OCI-LY3 (cell line): Measurements from ENCODE around the gene SLC19A1.
"Not testable (repeated sequence)": the region's sequence is repeated elsewhere in the genome, so short reads cannot be mapped to it uniquely, and the experiment has no call there.

ENCODE experiments used
- H2AFZ ChIP-seq: fragments of 200-600, 300-600 bp; shearing (Covaris generic); 2 replicates; pipeline ENCODE4 v1.6.0; 2014; ENCODE audit warnings: antibody characterized with exemption, low read depth, low read length
- H3K27ac ChIP-seq: fragments of 200-600, 300-600 bp; sonication (generic); 2 replicates; pipeline ENCODE4 v1.5.1; 2014; ENCODE audit warnings: mild to moderate bottlenecking, low read length, moderate library complexity, mixed read lengths
- H3K27me3 ChIP-seq: fragments of 200-600, 300-600 bp; sonication (generic); 2 replicates; pipeline ENCODE4 v1.6.1; 2014; ENCODE audit warnings: low read depth, low read length, mixed read lengths
- H3K36me3 ChIP-seq: fragments of 200-600, 300-600 bp; sonication (generic); replicated peaks from 2 replicates; pipeline ENCODE3; 2014; ENCODE audit warnings: low read depth, low read length, mixed read lengths
- H3K4me1 ChIP-seq: fragments of 300-600, 200-600 bp; sonication (generic); 2 replicates; pipeline ENCODE4 v1.6.1; 2014; ENCODE audit warnings: low read length, mixed read lengths
- H3K4me2 ChIP-seq: fragments of 200-600, 300-600 bp; sonication (generic); 2 replicates; pipeline ENCODE4 v1.6.1; 2014; ENCODE audit warnings: low read length, mixed read lengths
- H3K4me3 ChIP-seq: fragments of 300-600, 200-600 bp; sonication (generic); 2 replicates; pipeline ENCODE4 v1.5.1; 2014; ENCODE audit warnings: antibody characterized with exemption, mild to moderate bottlenecking, low read length, moderate library complexity
- H3K79me2 ChIP-seq: fragments of 300-600, 200-600 bp; shearing (Covaris generic); 2 replicates; pipeline ENCODE4 v1.6.1; 2014; ENCODE audit warnings: mild to moderate bottlenecking, low read length, mixed read lengths
- H3K9ac ChIP-seq: fragments of 300-600, 200-600 bp; shearing (Covaris generic); 2 replicates; pipeline ENCODE4 v1.6.0; 2014; ENCODE audit warnings: mild to moderate bottlenecking, low read length, moderate library complexity
- H3K9me3 ChIP-seq: fragments of 200-600, 300-600 bp; shearing (Covaris generic); 2 replicates; pipeline ENCODE4 v1.6.1; 2014; ENCODE audit warnings: low read length, mixed read lengths; ENCODE audit not compliant: insufficient read depth
- H4K20me1 ChIP-seq: fragments of 200-600, 300-600 bp; sonication (generic); 2 replicates; pipeline ENCODE4 v1.6.1; 2016; ENCODE audit warnings: low read length, mixed read lengths; ENCODE audit not compliant: insufficient read depth
- EZH2phosphoT487 ChIP-seq: fragments of 200-600 bp; shearing (Covaris generic); IDR thresholded peaks from 2 replicates; pipeline ENCODE4 v1.6.1; 2018; ENCODE audit warnings: antibody characterized with exemption, mixed run types, low read depth
- TF ChIP-seq, protein P1 (sequence below): fragments of 200-600, 300-600 bp; sonication (generic); IDR thresholded peaks from 2 replicates; pipeline ENCODE4 v1.5.1; 2014; ENCODE audit warnings: antibody characterized with exemption, low read length, low read depth

The SLC19A1 gene

DNA sequence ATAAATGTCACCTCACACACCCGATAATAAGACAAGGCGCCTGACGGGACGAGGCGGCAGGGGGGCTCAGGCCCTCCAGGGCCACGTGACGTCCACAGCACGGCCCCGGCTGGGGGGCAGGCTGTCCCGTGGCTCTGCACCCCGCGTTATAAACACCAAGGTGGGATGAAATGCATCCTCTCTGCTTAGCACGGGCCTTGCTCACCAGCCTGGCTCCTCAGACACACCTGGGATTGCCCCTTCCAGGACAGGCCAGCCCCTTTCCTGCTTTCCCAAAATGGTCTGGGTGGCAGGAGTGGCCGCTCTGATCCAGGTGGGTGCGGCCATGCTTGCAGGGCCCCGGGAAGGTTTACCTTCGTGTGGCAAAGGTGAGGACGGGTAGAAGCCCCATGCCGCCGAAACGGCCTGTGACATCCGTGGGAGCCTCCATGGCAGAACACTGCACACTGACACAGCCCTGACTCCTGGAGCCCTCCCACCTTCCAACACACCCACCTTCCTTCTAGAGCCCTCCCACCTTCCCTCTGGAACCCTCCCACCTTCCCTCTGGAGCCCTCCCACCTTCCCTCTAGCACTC lies 35.9 kb downstream of the SLC19A1 start:
- no peak overlapping the region for H3K27ac ChIP-seq
- no peaks in the 10 kb centered on the region for H3K79me2 ChIP-seq
- no peak overlapping the region for H3K4me3 ChIP-seq
- TF ChIP-seq, protein P1, sequence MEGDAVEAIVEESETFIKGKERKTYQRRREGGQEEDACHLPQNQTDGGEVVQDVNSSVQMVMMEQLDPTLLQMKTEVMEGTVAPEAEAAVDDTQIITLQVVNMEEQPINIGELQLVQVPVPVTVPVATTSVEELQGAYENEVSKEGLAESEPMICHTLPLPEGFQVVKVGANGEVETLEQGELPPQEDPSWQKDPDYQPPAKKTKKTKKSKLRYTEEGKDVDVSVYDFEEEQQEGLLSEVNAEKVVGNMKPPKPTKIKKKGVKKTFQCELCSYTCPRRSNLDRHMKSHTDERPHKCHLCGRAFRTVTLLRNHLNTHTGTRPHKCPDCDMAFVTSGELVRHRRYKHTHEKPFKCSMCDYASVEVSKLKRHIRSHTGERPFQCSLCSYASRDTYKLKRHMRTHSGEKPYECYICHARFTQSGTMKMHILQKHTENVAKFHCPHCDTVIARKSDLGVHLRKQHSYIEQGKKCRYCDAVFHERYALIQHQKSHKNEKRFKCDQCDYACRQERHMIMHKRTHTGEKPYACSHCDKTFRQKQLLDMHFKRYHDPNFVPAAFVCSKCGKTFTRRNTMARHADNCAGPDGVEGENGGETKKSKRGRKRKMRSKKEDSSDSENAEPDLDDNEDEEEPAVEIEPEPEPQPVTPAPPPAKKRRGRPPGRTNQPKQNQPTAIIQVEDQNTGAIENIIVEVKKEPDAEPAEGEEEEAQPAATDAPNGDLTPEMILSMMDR: no peak
- no peak for TF ChIP-seq EZH2phosphoT487
- no peaks in the 10 kb centered on the region for H3K4me1 ChIP-seq
- no peaks in the 10 kb centered on the region for H3K36me3 ChIP-seq
- no peaks in the 10 kb centered on the region for H3K27me3 ChIP-seq
- H3K9me3 ChIP-seq: no peaks in the 10 kb centered on the region
- no peak overlapping the region for H2AFZ ChIP-seq
- no peaks in the 10 kb centered on the region for H4K20me1 ChIP-seq
- H3K9ac ChIP-seq: no peak overlapping the region
- no peak overlapping the region for H3K4me2 ChIP-seq

DNA sequence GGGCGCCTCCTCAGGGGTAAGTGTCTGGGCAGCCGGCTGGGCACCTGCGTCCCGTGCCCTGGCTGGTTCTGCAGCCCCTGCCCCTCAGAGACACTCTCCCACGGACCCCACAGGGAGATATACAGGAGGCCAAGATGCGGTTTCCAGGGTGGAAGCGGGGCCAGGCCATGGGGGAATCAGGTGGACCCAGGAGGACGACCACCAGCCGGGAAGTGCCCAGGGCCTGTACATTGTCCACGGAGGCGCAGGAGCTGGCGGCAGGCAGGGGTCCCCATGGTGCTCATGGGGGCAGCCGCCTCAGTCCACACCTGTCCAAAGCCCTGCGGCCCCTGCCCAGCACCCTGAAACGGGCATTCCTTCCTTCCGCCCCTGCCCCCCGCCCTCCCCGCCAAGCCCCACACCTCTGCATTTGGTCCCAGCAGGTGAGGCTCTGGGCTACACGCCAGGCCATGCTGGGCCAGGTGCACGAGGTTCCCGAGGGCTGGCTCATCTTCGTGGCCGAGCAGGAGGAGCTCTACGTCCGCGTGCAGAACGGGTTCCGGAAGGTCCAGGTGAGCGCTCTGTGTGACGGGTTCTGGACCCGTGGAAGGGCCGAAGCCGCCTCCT lies 36.7 kb downstream of the SLC19A1 start:
- Histone ChIP-seq H3K79me2 (no peaks in the 10 kb centered on the region), H3K27me3 (no peaks in the 10 kb centered on the region), H3K4me2 (no peak overlapping the region), H3K4me3 (no peak overlapping the region), H3K9ac (no peak overlapping the region), H3K27ac (no peak overlapping the region), H3K4me1 (no peaks in the 10 kb centered on the region), H2AFZ (no peak overlapping the region), H3K9me3 (no peaks in the 10 kb centered on the region), H4K20me1 (no peaks in the 10 kb centered on the region), H3K36me3 (no peaks in the 10 kb centered on the region)
- TF ChIP-seq EZH2phosphoT487: no peak
- TF ChIP-seq, protein P1: no peak

DNA sequence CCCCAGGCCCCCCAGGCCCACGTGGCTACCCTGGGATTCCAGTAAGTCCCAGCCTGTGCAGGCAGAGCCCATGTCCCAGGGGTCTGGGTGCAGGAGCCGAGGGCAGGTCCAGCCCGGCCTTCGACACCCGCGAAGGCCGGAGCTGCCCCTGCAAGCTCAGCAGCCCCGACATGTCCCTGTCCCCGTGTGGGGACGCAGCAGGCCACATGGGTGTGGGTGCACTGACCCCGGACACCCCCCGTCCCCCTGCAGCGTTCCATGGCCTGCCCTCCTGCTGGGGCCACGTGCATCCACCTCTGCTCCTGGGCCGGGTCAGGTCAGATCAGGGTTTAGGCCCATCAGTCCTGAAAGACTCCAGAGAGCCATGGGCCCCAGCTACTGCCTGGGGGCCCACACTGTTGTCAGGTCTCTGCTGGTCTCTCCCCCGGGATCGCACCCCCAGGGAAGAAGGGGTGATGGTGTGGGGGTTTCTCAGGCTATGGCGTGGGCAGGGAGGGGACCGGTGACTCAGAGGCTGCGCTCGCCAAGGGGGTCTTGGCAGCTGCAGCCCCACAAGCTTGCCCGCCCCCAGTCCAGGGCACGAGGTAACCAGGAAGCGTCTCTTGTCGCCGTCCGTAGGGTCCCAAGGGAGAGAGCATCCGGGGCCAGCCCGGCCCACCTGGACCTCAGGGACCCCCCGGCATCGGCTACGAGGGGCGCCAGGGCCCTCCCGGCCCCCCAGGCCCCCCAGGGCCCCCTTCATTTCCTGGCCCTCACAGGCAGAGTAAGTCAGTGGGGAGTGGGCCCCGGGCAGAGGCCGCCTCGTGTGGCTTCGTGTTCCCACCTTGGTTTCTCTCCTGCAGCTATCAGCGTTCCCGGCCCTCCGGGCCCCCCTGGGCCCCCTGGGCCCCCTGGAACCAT lies 37.5 kb downstream of the SLC19A1 start:
- Histone ChIP-seq H2AFZ (no peak overlapping the region), H3K9ac (no peak overlapping the region), H3K27me3 (no peaks in the 10 kb centered on the region), H3K79me2 (no peaks in the 10 kb centered on the region), H3K36me3 (no peaks in the 10 kb centered on the region), H3K4me3 (no peak overlapping the region), H3K9me3 (no peaks in the 10 kb centered on the region), H3K4me2 (no peak overlapping the region), H4K20me1 (no peaks in the 10 kb centered on the region), H3K27ac (no peak overlapping the region), H3K4me1 (no peaks in the 10 kb centered on the region)
- TF ChIP-seq, protein P1: no peak
- no peak for TF ChIP-seq EZH2phosphoT487

DNA sequence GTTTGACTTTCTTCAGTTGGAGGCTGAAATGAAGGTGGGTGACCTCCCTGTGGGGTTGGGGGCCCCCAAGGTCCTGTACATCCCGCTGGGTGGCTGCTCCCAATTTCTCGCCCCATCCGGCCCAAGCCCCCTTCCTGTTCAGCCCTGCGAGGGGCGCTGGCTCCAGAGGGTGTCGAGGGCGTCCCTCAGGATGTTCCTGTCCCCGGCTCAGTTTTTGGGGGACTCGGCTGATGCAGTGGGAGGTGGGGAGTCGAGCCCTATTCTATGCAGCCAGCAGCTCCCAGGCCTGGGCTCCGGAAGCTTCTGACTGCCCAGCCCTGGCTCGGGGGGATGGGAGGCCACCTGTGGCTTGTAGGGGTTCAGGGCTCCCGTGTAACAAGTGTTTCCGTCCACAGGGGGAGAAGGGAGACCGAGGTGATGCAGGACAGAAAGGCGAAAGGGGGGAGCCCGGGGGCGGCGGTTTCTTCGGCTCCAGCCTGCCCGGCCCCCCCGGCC lies 38.2 kb downstream of the SLC19A1 start:
- Histone ChIP-seq H3K4me3 (no peak overlapping the region), H4K20me1 (no peaks in the 10 kb centered on the region), H3K36me3 (no peaks in the 10 kb centered on the region), H2AFZ (no peak overlapping the region), H3K4me2 (no peak overlapping the region), H3K4me1 (no peaks in the 10 kb centered on the region), H3K27ac (no peak overlapping the region), H3K9ac (no peak overlapping the region), H3K79me2 (no peaks in the 10 kb centered on the region), H3K9me3 (no peaks in the 10 kb centered on the region), H3K27me3 (no peaks in the 10 kb centered on the region)
- TF ChIP-seq, protein P1: no peak
- TF ChIP-seq EZH2phosphoT487: no peak

DNA sequence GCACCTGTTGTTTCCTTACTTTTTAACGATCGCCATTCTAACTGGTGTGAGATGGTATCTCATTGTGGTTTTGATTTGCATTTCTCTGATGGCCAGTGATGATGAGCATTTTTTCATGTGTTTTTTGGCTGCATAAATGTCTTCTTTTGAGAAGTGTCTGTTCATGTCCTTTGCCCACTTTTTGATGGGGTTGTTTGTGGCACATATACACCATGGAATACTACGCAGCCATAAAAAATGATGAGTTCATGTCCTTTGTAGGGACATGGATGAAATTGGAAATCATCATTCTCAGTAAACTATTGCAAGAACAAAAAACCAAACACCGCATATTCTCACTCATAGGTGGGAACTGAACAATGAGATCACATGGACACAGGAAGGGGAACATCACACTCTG lies 39.0 kb downstream of the SLC19A1 start:
- not testable (repeated sequence) for H4K20me1 ChIP-seq, H3K27me3 ChIP-seq, H3K9me3 ChIP-seq, H2AFZ ChIP-seq, H3K9ac ChIP-seq, H3K4me3 ChIP-seq, H3K4me2 ChIP-seq, H3K79me2 ChIP-seq, H3K36me3 ChIP-seq, H3K4me1 ChIP-seq, H3K27ac ChIP-seq
